Measurements from ENCODE around the gene CCDC154. TPM values are rescaled to one million over a fixed set of nuclear protein-coding genes. Genes with fewer than 3 reads are reported as not detected.
A peak's percentile ranks its signal among the peaks of the same experiment; 100 is the strongest.

CCDC154 gene
- total and polyA plus RNA-seq, 9 of the 15 experiments (the other 6 are each of a cell fraction or from before 2014, with no cell fraction given) = 0.15 to 1.4 (median 0.20) TPM; not detected in 5

DNA sequence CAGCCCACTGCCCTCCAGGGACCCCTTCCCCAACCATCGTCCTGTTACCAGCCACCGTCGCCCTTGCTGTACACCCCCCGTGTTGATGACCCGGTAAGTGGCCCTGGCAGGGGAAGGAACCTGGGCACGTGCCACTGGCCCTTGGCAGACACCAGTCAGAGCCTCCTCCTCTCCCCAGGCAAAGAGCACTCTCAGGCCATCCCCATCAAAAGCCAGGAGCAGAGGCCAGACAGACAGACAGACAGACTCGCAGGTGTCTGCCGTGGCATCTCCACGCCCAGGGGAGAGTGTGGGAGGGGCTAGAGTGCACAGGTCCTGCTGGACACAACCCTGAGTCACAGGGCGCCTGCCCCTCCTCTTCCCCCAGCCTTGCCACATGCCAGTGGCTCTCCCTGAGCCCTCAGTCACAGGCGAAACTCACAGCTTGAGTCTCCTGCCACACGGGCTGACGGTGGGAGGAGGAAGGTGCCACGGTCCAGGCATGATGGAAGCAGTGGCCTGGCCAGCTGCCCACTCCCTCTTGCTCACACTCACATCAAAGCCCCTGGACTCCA, 22.7 kb upstream of the CCDC154 start:
- Histone ChIP-seq H4K20me1 (replicated peaks; ENCODE audit: control insufficient read depth, insufficient read depth, low read length) (peaks cover 8% of the 10 kb centered on the region), H3K4me2 (ENCODE audit: insufficient read depth, low read length) (no peak overlapping the region), H3K27me3 (ENCODE audit: control insufficient read depth in 2 of 2, insufficient read depth in 2 of 2, low read length in 2 of 2) (no peaks in the 10 kb centered on the region), H3K4me3 (no peak overlapping the region), H3K9ac (ENCODE audit: insufficient read depth in 1 of 2, low read depth in 2 of 2, low read length in 2 of 2) (peak overlapping the region in 1 of 2 experiments; percentile 43; a peak in 2 of 4 replicates), H3K27ac (ENCODE audit: extremely low read depth, low read depth, low read length) (no peak overlapping the region), H2AFZ (ENCODE audit: low read depth, low read length) (no peak overlapping the region), H3K9me1 (ENCODE audit: control insufficient read depth, insufficient read depth, low read length) (peaks cover 6% of the 10 kb centered on the region), H3K36me3 (ENCODE audit: control insufficient read depth, insufficient read depth, low read length) (peaks cover 22% of the 10 kb centered on the region; the same call in 2 of the 3 replicates), H3K4me1 (replicated peaks in 1 of 2; ENCODE audit: control insufficient read depth in 2 of 2, insufficient read depth in 2 of 2, low read length in 2 of 2) (peaks cover 19 to 57% of the 10 kb centered on the region in 2 experiments; a peak in 4 of 5 replicates), H3K79me2 (ENCODE audit: control insufficient read depth, insufficient read depth, low read length) (peaks cover 53% of the 10 kb centered on the region), H3K9me3 (replicated peaks; ENCODE audit: control insufficient read depth, insufficient read depth, low read depth, low read length) (no peaks in the 10 kb centered on the region)
- ATAC-seq (no peak), DNase-seq (ENCODE audit: extremely low read depth in 1 of 4, low spot score in 3 of 4) (no peak), FAIRE-seq (no peak)
- WGBS (ENCODE audit: insufficient coverage, low coverage, missing lambda C conversion rate) = 72% methylated on average over 9 of the region's 14 CpGs
- no TSS peak for BruUV-seq (replicated peaks)
- ChIA-PET POLR2A (no interaction called here), CTCF (ENCODE audit: low intra/inter-chr PET ratio) (no interaction called here)
- intact Hi-C loops (cut with micrococcal nuclease) (no loop called here), in situ Hi-C loops (cut with MboI) (no loop called here)
- TF ChIP-seq, protein P1, sequence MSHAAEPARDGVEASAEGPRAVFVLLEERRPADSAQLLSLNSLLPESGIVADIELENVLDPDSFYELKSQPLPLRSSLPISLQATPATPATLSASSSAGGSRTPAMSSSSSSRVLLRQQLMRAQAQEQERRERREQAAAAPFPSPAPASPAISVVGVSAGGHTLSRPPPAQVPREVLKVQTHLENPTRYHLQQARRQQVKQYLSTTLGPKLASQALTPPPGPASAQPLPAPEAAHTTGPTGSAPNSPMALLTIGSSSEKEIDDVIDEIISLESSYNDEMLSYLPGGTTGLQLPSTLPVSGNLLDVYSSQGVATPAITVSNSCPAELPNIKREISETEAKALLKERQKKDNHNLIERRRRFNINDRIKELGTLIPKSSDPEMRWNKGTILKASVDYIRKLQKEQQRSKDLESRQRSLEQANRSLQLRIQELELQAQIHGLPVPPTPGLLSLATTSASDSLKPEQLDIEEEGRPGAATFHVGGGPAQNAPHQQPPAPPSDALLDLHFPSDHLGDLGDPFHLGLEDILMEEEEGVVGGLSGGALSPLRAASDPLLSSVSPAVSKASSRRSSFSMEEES (CRISPR knock-in tag; IDR thresholded peaks at IDR 0.05) = no peak
- no peak for TF ChIP-seq BHLHE40 (IDR thresholded peaks at IDR 0.05; ENCODE audit: low read length)
- TF ChIP-seq ZNF197 (CRISPR knock-in tag; IDR thresholded peaks at IDR 0.05; ENCODE audit: low read depth) = no peak
- 0 out of 2 replicates have a peak, but pooled peaks have one; percentile 22 for TF ChIP-seq POLR2G (IDR thresholded peaks at IDR 0.05; ENCODE audit: low read depth, low read length)
- TF ChIP-seq, protein P2, sequence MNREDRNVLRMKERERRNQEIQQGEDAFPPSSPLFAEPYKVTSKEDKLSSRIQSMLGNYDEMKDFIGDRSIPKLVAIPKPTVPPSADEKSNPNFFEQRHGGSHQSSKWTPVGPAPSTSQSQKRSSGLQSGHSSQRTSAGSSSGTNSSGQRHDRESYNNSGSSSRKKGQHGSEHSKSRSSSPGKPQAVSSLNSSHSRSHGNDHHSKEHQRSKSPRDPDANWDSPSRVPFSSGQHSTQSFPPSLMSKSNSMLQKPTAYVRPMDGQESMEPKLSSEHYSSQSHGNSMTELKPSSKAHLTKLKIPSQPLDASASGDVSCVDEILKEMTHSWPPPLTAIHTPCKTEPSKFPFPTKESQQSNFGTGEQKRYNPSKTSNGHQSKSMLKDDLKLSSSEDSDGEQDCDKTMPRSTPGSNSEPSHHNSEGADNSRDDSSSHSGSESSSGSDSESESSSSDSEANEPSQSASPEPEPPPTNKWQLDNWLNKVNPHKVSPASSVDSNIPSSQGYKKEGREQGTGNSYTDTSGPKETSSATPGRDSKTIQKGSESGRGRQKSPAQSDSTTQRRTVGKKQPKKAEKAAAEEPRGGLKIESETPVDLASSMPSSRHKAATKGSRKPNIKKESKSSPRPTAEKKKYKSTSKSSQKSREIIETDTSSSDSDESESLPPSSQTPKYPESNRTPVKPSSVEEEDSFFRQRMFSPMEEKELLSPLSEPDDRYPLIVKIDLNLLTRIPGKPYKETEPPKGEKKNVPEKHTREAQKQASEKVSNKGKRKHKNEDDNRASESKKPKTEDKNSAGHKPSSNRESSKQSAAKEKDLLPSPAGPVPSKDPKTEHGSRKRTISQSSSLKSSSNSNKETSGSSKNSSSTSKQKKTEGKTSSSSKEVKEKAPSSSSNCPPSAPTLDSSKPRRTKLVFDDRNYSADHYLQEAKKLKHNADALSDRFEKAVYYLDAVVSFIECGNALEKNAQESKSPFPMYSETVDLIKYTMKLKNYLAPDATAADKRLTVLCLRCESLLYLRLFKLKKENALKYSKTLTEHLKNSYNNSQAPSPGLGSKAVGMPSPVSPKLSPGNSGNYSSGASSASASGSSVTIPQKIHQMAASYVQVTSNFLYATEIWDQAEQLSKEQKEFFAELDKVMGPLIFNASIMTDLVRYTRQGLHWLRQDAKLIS (CRISPR knock-in tag; IDR thresholded peaks at IDR 0.05) = no peak
